ENCODE results near the gene LPGAT1.
A peak's percentile ranks its signal among the peaks of the same experiment; 100 is the strongest.

Gene LPGAT1

DNA sequence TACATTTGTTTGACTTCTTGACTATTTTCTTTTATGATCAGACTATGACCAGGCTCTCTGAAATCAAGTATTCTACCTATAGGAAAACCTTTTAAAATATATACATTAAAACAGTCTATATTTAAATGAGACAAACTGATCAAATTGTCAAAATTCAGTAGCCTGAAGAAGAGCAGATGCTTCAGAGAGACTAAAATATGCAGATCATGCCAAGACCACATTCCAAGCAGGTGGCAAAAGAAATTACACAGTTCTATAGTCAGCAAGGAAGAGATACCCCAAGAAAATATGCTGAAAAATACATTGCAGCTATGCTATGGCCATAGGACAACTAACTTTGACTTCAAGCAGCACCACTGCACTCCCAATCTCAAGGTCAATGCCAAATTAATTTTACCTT, 3.5 kb downstream of the LPGAT1 start:
- no peak for DNase-seq

- no peak for DNase-seq
These were observed 4.6 kb downstream of the LPGAT1 start for GRCh38 chr1:211825980-211826379.

GRCh38 chr1:211822677-211823407, 7.7 kb downstream of the LPGAT1 start:
- DNase-seq, result no peak

- DNase-seq, result no peak
These were observed 14.0 kb downstream of the LPGAT1 start for GRCh38 chr1:211816586-211816985.

GRCh38 chr1:211814313-211814712, 16.2 kb downstream of the LPGAT1 start:
- no peak for DNase-seq

- peak in 1 of 6 experiments; percentile 2 for DNase-seq
These were observed 17.0 kb downstream of the LPGAT1 start for GRCh38 chr1:211813590-211813989.

DNA sequence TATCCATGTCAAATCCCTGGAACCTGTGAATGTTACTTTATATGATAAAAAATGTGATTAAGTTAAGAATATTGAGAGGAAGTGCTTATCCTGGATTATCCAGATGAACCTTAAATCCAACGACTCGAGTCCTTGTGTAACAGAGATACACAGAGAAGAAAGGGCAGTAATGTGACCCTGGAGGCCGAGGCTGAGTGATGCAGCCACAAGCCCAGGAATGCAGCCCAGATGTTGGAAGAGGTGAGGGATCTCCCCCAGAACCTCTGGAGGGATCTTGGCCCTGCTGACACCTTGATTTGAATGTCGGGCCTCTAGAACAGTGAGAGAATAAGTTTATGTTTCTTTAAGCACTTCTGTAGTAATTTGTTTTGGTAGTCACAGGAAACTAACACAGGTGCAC, 18.0 kb downstream of the LPGAT1 start:
- no peak for DNase-seq

DNA sequence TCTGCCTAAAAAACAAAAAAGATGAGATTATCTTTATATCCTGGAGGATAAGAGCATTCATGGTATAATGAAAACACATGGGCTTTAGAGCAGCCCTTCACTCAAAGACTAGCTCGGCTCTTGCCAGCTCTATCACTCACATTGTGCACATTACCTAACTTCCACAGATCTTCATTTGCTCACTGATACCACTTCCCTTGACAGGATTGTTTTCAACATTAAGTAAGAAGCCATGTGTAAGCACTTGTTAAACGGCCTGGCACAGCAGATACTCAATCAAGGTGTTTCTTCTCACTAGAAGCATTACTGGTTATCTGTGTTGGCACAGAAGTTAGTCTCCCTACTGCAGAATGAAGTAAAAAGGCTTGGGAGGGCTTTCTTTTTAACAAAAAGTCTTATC, 18.7 kb downstream of the LPGAT1 start:
- DNase-seq, result no peak

GRCh38 chr1:211811126-211811525, 19.4 kb downstream of the LPGAT1 start:
- DNase-seq, result no peak

DNA sequence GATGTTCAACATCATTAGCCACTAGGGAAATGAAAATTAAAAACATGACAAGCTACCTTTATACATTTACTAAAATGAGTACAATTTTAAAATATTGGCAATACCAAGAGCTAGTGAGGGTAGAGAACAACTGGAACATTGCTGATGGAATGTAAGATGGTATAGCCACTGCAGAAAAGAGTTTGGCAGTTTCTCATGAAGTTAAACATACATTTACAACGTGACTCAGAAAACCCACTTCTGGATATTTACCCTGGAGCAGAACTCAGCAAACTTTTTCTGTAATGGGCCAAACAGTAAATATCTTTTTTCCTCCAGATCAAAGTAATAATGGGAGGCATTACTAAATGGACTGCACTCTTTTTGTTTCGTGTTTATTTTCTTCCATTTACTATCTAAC, 22.1 kb downstream of the LPGAT1 start:
- DNase-seq, result no peak

- DNase-seq, result no peak
These were observed 25.6 kb downstream of the LPGAT1 start for GRCh38 chr1:211804915-211805314.

DNA sequence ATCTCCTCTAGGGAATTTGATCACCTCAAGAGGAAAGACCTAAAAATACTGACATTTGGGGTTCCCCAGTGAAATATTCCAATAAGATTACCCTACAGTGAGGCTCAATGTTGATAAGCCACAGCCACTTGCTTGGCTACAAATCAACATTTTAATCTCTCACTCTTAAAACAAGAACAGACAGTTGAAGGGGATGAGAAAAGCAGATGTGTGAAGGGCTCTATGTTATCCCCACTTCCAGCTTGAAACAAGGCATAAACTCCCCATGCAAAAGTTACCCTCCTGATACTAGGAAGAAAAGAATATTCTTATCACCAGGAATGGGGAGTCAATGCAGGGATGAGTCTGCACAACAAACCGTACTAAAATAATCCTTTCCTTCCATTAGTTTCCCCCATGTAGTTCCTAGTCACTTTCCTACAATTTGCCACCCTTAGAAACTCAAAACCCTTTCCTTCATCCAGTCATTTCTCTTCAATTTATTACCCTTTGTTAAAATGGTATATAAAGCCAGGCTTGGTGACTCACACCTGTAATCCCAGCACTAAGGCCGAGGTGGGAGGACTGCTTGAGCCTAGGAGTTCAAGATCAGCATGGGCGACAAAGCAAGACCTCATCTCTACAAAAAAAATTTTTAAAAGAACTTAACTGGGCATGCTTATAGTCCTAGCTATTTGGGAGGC, 29.5 kb downstream of the LPGAT1 start:
- DNase-seq, result no peak

- no peak for DNase-seq
These were observed 32.6 kb downstream of the LPGAT1 start for GRCh38 chr1:211797994-211798393.

DNA sequence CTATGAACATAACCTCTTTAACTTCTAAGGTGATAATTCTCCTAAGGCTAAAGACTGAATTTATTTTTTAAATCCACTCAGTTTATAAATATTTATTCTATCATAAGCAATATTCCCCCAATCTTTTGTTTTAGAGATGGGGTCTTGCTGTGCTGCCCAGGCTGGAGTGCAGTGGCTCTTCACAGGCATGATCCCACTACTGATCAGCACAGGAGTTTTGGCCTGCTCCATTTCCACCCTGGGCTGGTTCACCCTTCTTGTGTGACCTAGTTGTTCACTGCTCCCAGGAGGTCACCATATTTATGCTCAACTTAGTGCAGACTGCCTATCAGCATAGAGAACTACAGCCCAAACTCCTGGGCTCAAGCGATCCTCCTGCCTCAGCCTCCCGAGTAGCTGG, 38.6 kb downstream of the LPGAT1 start:
- no peak for DNase-seq

DNA sequence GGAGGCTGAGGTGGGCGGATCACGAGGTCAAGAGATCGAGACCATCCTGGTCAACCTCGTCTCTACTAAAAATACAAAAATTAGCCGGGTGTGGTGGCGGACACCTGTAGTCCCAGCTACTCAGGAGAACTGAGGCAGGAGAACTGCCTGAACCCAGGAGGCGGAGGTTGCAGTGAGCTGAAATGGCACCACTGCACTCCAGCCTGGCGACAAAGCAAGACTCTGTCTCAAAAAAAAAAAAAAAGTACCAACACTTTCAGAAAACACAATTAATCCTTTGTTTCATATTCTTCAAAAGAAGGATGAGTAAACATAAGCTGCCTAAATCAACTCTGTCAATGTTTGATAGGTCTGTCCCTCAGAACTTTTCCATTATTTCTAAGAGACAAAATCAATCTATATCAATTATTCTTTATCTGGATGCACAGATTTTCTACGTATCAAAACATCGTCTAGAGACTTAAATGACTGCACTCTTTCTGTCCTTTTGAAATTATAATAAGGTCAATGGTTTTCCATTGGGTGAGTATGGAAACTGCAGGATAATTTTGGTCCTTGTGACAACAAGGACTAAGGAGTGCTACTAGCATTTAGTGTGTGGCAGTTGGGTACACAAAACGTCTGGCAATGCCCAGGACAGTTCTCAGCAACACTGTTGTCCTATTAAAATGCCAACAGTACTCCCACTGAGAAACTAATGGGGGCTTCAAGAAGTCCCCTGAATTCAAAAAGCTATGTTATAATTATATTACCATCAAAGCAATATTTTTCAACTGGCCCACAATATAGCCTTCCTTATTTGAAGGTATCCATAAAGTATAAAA, 40.7 kb downstream of the LPGAT1 start:
- no peak for DNase-seq

DNA sequence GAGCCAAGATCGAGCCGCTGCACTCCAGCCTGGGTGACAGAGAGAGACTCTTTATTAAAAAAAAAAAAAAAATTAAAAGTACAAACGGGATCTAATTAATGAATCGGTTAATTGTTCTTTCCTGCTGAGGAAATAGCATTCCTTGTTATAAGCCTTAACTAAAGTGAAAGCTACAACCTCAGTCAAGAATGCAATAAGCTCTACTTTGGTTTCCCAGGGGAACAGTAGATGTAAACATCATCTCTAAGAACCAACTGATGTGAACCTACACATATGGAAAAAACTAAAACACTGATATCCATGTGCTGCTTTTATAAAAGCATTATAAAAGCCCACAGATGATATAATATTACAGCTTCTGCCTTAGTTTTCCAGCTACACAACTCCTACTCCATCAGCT, 41.9 kb downstream of the LPGAT1 start:
- no peak for DNase-seq

- no peak for DNase-seq
These were observed 46.7 kb downstream of the LPGAT1 start for GRCh38 chr1:211783897-211784296.

- DNase-seq, result no peak
These were observed 47.3 kb downstream of the LPGAT1 start for GRCh38 chr1:211783266-211783665.

GRCh38 chr1:211781260-211781659, 49.3 kb downstream of the LPGAT1 start:
- DNase-seq, result no peak

- no peak for DNase-seq
These were observed 55.4 kb downstream of the LPGAT1 start for GRCh38 chr1:211775170-211775569.

DNA sequence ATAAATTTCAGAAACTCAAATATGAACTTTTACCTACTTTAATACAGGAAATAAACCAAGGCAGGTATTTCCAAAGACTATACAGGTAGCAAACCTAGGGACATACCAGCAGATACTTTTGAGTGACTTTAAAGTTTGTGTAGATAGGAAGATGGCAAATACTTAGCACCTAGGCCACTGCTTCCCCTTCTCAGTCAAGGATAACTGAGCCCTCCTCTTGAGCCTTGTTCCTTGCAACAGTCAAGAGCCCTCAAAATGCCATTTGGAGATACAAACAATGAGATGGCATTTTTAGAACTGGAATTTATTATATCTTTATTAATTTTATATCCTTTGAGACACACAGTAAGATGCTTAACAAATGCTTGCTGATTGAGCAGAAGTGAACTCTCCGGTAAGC, 65.9 kb downstream of the LPGAT1 start:
- no peak for DNase-seq

GRCh38 chr1:211762206-211762605, 68.4 kb downstream of the LPGAT1 start:
- no peak for DNase-seq

GRCh38 chr1:211761400-211761799, 69.2 kb downstream of the LPGAT1 start:
- no peak for DNase-seq

DNA sequence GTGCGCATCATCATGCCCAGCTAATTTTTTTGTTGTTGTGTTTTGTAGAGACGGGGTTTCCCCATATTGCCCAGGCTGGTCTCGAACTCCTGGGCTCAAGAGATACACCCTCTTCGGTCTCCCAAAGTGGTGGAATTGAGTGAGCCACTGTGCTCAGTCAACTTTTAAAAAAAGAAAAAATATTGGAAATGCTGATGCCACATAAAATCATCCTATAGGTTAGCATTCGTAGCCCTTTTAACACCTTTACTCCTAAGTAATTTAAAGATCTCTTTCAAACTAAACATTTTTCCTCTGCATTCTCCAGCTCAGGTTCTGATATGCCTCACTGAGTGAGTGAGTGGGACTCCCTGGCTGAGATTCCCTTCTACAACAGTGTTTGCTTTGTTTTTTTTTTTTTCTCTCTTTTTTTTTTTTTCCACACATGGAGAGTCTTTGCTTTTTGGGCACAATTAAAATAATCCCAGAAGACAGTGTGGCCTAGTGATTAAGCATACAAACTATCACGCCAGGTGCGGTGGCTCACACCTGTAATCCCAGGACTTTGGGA, 74.0 kb downstream of the LPGAT1 start:
- DNase-seq, result no peak
